K562 (cell line): ENCODE data around the gene UBE3D. TPM values are rescaled to one million over a fixed set of nuclear protein-coding genes. Genes with fewer than 3 reads are reported as not detected.

Source experiments
- ATAC-seq: fragments of 200-7000 bp; cut with Tn5 transposase; 3 replicates; pipeline ENCODE4 v1.9.1; 2020; ENCODE audit warnings: moderate library complexity
- BruUV-seq: library from RNA; stranded (reverse); fragments of 400-500 nt; replicated peaks from 2 replicates; lab custom pipeline; 2021; lab: Mats Ljungman, UMichigan
- CTCF ChIA-PET: fragments of 300-600 bp; formaldehyde crosslinking; extraction: SDS; loops from one replicate; lab custom pipeline; 2021; ENCODE audit warnings: low intra/inter-chr PET ratio; lab: Yijun Ruan, JAX
- POLR2A ChIA-PET: fragments of 300-600, 350-650 bp; sonication (Branson Sonifier 250); formaldehyde crosslinking; extraction: SDS; loops from one replicate; lab custom pipeline; 2021; ENCODE audit warnings: antibody characterized with exemption, inconsistent platforms; lab: Yijun Ruan, JAX
- DNase-seq, 4 experiments: peaks; one replicate each; pipeline versions ENCODE4 v3.0.0 to v3.0.0-alpha.2; 2011 to 2018; ENCODE audit warnings: low spot score in 3 of 4, mixed read lengths in 3 of 4; ENCODE audit errors: extremely low read depth in 1 of 4
- FAIRE-seq: peaks from 2 replicates; lab custom pipeline; 2011; peaks lifted over from hg19 to GRCh38; lab: Jason Lieb, UNC
- H2AFZ ChIP-seq: 2 replicates; pipeline ENCODE4 v1.6.0; 2011; ENCODE audit warnings: low read depth, low read length, control low read depth, inconsistent platforms
- H3K27ac ChIP-seq: fragments of 200-600 bp; 3 replicates; pipeline ENCODE4 v1.8.0; 2011; ENCODE audit warnings: low read depth, mild to moderate bottlenecking, control low read depth, inconsistent platforms, low read length, moderate library complexity, mixed read lengths; ENCODE audit errors: extremely low read depth
- H3K27me3 ChIP-seq, 2 experiments: fragments of 300-600 bp in 1 of 2; 2 replicates in 1 of 2; 3 replicates in 1 of 2; pipeline versions ENCODE4 v1.6.0 to v1.8.0; 2011; ENCODE audit warnings: inconsistent platforms in 2 of 2, low read length in 2 of 2, mild to moderate bottlenecking in 1 of 2, mixed read lengths in 1 of 2, moderate library complexity in 1 of 2; ENCODE audit not compliant: control insufficient read depth in 2 of 2, insufficient read depth in 2 of 2
- H3K36me3 ChIP-seq: fragments of 300-600 bp; 3 replicates; pipeline ENCODE4 v1.8.0; 2011; ENCODE audit warnings: mild to moderate bottlenecking, low read length, inconsistent platforms; ENCODE audit not compliant: control insufficient read depth, insufficient read depth
- H3K4me1 ChIP-seq, 2 experiments: fragments of 200-600 bp in 1 of 2; replicated peaks in 1 of 2; 2 replicates in 1 of 2; 3 replicates in 1 of 2; pipeline versions ENCODE4 v1.5.1 to v1.8.0; 2011; ENCODE audit warnings: inconsistent platforms in 2 of 2, low read length in 2 of 2, mild to moderate bottlenecking in 1 of 2, mixed read lengths in 1 of 2, moderate library complexity in 1 of 2; ENCODE audit not compliant: control insufficient read depth in 2 of 2, insufficient read depth in 2 of 2
- H3K4me2 ChIP-seq: 2 replicates; pipeline ENCODE4 v1.6.1; 2011; ENCODE audit warnings: low read length, control low read depth, inconsistent platforms, mixed read lengths; ENCODE audit not compliant: insufficient read depth
- H3K4me3 ChIP-seq: fragments of 200-600 bp; sonication (generic), shearing (Covaris generic); 2 replicates; pipeline ENCODE4 v1.5.1; 2016; ENCODE audit warnings: control low read depth, inconsistent platforms
- H3K79me2 ChIP-seq: fragments of 200-600 bp; 3 replicates; pipeline ENCODE4 v1.8.0; 2011; ENCODE audit warnings: low read length, inconsistent platforms; ENCODE audit not compliant: control insufficient read depth, insufficient read depth
- H3K9ac ChIP-seq, 2 experiments: 2 replicates each; pipeline versions ENCODE4 v1.6.0 to v1.6.1; 2011; ENCODE audit warnings: low read depth in 2 of 2, low read length in 2 of 2, control low read depth in 1 of 2, inconsistent platforms in 1 of 2, mild to moderate bottlenecking in 1 of 2, mixed read lengths in 1 of 2; ENCODE audit not compliant: insufficient read depth in 1 of 2
- H3K9me1 ChIP-seq: one replicate; pipeline ENCODE4 v1.6.0; 2011; ENCODE audit warnings: inconsistent platforms, mild to moderate bottlenecking, low read length, moderate library complexity; ENCODE audit not compliant: control insufficient read depth, insufficient read depth
- H3K9me3 ChIP-seq: replicated peaks from 2 replicates; pipeline ENCODE4 v1.5.1; 2011; ENCODE audit warnings: low read depth, low read length, inconsistent platforms; ENCODE audit not compliant: control insufficient read depth, insufficient read depth
- H4K20me1 ChIP-seq: replicated peaks from 2 replicates; pipeline ENCODE4 v1.6.1; 2011; ENCODE audit warnings: low read length, inconsistent platforms, mixed read lengths; ENCODE audit not compliant: control insufficient read depth, insufficient read depth
- BCOR ChIP-seq: fragments of 450-650 bp; IDR thresholded peaks from 2 replicates; pipeline ENCODE4 v1.6.1; 2016
- GABPB1 ChIP-seq: sonication (generic); formaldehyde crosslinking; IDR thresholded peaks from 2 replicates; pipeline ENCODE4 v1.8.0; 2022; ENCODE audit warnings: mild to moderate bottlenecking, missing genetic modification reagents
- HDAC6 ChIP-seq: IDR thresholded peaks from 2 replicates; pipeline ENCODE4 v1.6.1; 2012; ENCODE audit warnings: low read depth, mild to moderate bottlenecking, control low read depth, inconsistent platforms, low read length, moderate library complexity
- MEF2D ChIP-seq: conservative IDR thresholded peaks from 2 replicates; pipeline ENCODE4 v1.6.1; 2016; ENCODE audit warnings: low read depth, missing genetic modification characterization, missing compliant biosample characterization
- NCOA2 ChIP-seq, 2 experiments: fragments of 450-650 bp; IDR thresholded peaks; 2 replicates each; pipeline ENCODE4 v1.6.1; 2018; ENCODE audit warnings: mild to moderate bottlenecking in 2 of 2, moderate library complexity in 1 of 2; ENCODE audit not compliant: partially characterized antibody in 2 of 2
- STAT5A ChIP-seq: IDR thresholded peaks from 2 replicates; pipeline ENCODE4 v1.6.1; 2012; ENCODE audit warnings: low read length, inconsistent platforms, borderline replicate concordance
- TEAD1 ChIP-seq, 2 experiments: fragments of 450-650 bp in 1 of 2; sonication (generic) in 1 of 2; formaldehyde crosslinking; IDR thresholded peaks; 2 replicates each; pipeline versions ENCODE4 v1.4.0 to v1.8.0; 2020 to 2022; ENCODE audit warnings: mild to moderate bottlenecking in 2 of 2, missing genetic modification reagents in 1 of 2
- YY1 ChIP-seq, 3 experiments: IDR thresholded peaks; 2 replicates each; pipeline ENCODE4 v1.6.1; 2011; ENCODE audit warnings: low read length in 2 of 3, mild to moderate bottlenecking in 2 of 3, moderate library complexity in 2 of 3, borderline replicate concordance in 1 of 3, control low read depth in 1 of 3, low read depth in 1 of 3; ENCODE audit not compliant: insufficient read depth in 3 of 3, insufficient replicate concordance in 2 of 3, control insufficient read depth in 1 of 3, insufficient read length in 1 of 3; ENCODE audit errors: extremely low read depth in 1 of 3
- ZNF408 ChIP-seq: fragments of 250-450 bp; sonication (Bioruptor Pico); IDR thresholded peaks from 2 replicates; pipeline ENCODE4 v1.4.0; 2020; ENCODE audit warnings: low read depth, mild to moderate bottlenecking, moderate library complexity
- ZNF57 ChIP-seq: fragments of 450-650 bp; formaldehyde crosslinking; IDR thresholded peaks from 2 replicates; pipeline ENCODE4 v1.4.0; 2020; ENCODE audit warnings: mild to moderate bottlenecking, moderate library complexity
- WGBS: fragments of 100-300 bp; shearing (Covaris generic); methylation state at CpG from one replicate; pipeline ENCODE4 v1.1.6; 2016; ENCODE audit warnings: low coverage, mixed read lengths; ENCODE audit not compliant: insufficient coverage; ENCODE audit errors: missing lambda C conversion rate; 5-methylcytosine and 5-hydroxymethylcytosine counted together
- in situ Hi-C: fragments of 300-500 bp; cut with MboI; formaldehyde crosslinking; loops from 4 replicates; pipeline ENCODE4 v1.15.0; 2018; ENCODE audit warnings: inconsistent platforms, mixed read lengths
- intact Hi-C: fragments of 100-400 bp; cut with micrococcal nuclease; formaldehyde crosslinking; loops from 2 replicates; pipeline ENCODE4 v1.14.2; 2022
- polyA plus RNA-seq, 8 experiments: library from polyadenylated mRNA; depleted of rRNA in 4 of 8; stranded (reverse) in 5 of 8; unstranded in 3 of 8; fragments of >200 nt; fragmentation: Nextera tagmentation in 2 of 8; fragmentation: Illumina TruSeq in 1 of 8; extraction: Ambion mirVana in 2 of 8; extraction: Trizol in 1 of 8; gene quantifications; 2 replicates each; pipeline versions ENCODE4 v1.2.1 to v1.2.3, GENCODE V29; 2011 to 2014; ENCODE audit warnings: inconsistent platforms in 1 of 8, missing spikeins in 1 of 8
- total RNA-seq, 7 experiments: library from RNA; depleted of rRNA in 6 of 7; stranded (reverse); fragments of >200 nt in 6 of 7; fragmentation: Illumina TruSeq in 2 of 7; extraction: Trizol in 2 of 7; gene quantifications; 2 replicates each; pipeline versions ENCODE4 v1.2.1 to v1.2.3, GENCODE V29; 2011 to 2021; ENCODE audit warnings: low replicate concordance in 1 of 7
- TF ChIP-seq, protein P1 (sequence below), 2 experiments: fragments of 450-650 bp; formaldehyde crosslinking in 1 of 2; IDR thresholded peaks; 2 replicates each; pipeline versions ENCODE4 v1.4.0 to v1.6.1; 2014 to 2020; ENCODE audit warnings: mild to moderate bottlenecking in 2 of 2, borderline replicate concordance in 1 of 2, low read depth in 1 of 2
- TF ChIP-seq, protein P2 (sequence below): fragments of 250-450 bp; sonication (Bioruptor Pico); IDR thresholded peaks from 2 replicates; pipeline ENCODE4 v1.5.0; 2022; ENCODE audit warnings: mild to moderate bottlenecking

Gene UBE3D
- total and polyA plus RNA-seq, 9 of the 15 experiments (the other 6 are each of a cell fraction or from before 2014, with no cell fraction given) = 9.4 to 17.6 (median 11.9) TPM

DNA sequence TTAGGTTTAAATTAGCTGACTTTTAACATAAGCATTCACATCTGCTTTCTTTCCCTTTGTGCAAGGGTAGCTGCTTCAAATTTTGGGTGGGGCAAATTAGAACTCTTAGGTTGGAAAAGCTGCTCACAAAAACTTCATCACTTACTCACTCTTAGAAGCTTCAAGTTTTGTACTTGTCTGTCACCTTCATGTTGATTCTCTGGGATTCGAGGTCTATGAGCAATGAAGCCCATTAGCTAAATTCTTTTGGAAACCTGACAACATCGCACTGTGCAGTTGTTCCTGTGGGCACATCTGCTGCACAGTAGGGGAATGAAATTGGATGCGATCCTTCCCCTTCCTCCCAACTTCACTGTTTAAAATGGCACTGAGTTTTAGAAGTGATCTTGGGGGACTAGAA, 156.1 kb downstream of the UBE3D start:
- Histone ChIP-seq H3K9ac (no peak overlapping the region), H2AFZ (no peak overlapping the region), H3K79me2 (no peaks in the 10 kb centered on the region), H3K36me3 (no peaks in the 10 kb centered on the region), H4K20me1 (no peaks in the 10 kb centered on the region), H3K4me3 (no peak overlapping the region), H3K9me1 (no peaks in the 10 kb centered on the region), H3K27me3 (no peaks in the 10 kb centered on the region), H3K27ac (no peak overlapping the region), H3K4me2 (no peak overlapping the region), H3K4me1 (peaks cover 0 to 8% of the 10 kb centered on the region in 2 experiments; a peak in 3 of 5 replicates), H3K9me3 (no peaks in the 10 kb centered on the region)
- FAIRE-seq = no peak
- no peak for DNase-seq
- in situ Hi-C loops (no loop called here), intact Hi-C loops (no loop called here)
- BruUV-seq = no TSS peak
- ChIA-PET CTCF (no interaction called here), POLR2A (interaction anchor here (1.0 kb wide), 1 partner anchor 9 kb away, joined by 3 read pairs; no protein-coding TSS in a partner anchor)
- 69% methylated on average over 3 of the region's 3 CpGs for WGBS
- ATAC-seq = no peak
- TF ChIP-seq NCOA2 (IDR thresholded peaks at IDR 0.05; ENCODE audit: partially characterized antibody in 2 of 2) (no peak), TEAD1 (CRISPR knock-in tag; IDR thresholded peaks at IDR 0.05) (no peak), HDAC6 (no peak), BCOR (no peak), ZNF408 (CRISPR knock-in tag) (no peak), STAT5A (no peak), MEF2D (tag) (no peak), GABPB1 (no peak), YY1 (IDR thresholded peaks at IDR 0.05; ENCODE audit: borderline replicate concordance in 1 of 3, control insufficient read depth in 1 of 3, extremely low read depth in 1 of 3, insufficient read depth in 3 of 3, insufficient read length in 1 of 3, insufficient replicate concordance in 2 of 3, low read depth in 1 of 3, low read length in 2 of 3) (no peak), ZNF57 (CRISPR knock-in tag) (no peak)
- TF ChIP-seq, protein P1, sequence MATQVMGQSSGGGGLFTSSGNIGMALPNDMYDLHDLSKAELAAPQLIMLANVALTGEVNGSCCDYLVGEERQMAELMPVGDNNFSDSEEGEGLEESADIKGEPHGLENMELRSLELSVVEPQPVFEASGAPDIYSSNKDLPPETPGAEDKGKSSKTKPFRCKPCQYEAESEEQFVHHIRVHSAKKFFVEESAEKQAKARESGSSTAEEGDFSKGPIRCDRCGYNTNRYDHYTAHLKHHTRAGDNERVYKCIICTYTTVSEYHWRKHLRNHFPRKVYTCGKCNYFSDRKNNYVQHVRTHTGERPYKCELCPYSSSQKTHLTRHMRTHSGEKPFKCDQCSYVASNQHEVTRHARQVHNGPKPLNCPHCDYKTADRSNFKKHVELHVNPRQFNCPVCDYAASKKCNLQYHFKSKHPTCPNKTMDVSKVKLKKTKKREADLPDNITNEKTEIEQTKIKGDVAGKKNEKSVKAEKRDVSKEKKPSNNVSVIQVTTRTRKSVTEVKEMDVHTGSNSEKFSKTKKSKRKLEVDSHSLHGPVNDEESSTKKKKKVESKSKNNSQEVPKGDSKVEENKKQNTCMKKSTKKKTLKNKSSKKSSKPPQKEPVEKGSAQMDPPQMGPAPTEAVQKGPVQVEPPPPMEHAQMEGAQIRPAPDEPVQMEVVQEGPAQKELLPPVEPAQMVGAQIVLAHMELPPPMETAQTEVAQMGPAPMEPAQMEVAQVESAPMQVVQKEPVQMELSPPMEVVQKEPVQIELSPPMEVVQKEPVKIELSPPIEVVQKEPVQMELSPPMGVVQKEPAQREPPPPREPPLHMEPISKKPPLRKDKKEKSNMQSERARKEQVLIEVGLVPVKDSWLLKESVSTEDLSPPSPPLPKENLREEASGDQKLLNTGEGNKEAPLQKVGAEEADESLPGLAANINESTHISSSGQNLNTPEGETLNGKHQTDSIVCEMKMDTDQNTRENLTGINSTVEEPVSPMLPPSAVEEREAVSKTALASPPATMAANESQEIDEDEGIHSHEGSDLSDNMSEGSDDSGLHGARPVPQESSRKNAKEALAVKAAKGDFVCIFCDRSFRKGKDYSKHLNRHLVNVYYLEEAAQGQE (IDR thresholded peaks at IDR 0.05; ENCODE audit: borderline replicate concordance) = no peak
- TF ChIP-seq, protein P1 (CRISPR knock-in tag; IDR thresholded peaks at IDR 0.05; ENCODE audit: low read depth) = no peak
- TF ChIP-seq, protein P2, sequence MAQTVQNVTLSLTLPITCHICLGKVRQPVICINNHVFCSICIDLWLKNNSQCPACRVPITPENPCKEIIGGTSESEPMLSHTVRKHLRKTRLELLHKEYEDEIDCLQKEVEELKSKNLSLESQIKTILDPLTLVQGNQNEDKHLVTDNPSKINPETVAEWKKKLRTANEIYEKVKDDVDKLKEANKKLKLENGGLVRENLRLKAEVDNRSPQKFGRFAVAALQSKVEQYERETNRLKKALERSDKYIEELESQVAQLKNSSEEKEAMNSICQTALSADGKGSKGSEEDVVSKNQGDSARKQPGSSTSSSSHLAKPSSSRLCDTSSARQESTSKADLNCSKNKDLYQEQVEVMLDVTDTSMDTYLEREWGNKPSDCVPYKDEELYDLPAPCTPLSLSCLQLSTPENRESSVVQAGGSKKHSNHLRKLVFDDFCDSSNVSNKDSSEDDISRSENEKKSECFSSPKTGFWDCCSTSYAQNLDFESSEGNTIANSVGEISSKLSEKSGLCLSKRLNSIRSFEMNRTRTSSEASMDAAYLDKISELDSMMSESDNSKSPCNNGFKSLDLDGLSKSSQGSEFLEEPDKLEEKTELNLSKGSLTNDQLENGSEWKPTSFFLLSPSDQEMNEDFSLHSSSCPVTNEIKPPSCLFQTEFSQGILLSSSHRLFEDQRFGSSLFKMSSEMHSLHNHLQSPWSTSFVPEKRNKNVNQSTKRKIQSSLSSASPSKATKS = no peak
